AG08395 (cell line): Measurements from ENCODE around the gene TMIGD1.

Source experiments
- DNase-seq: peaks from one replicate; pipeline ENCODE4 v3.0.0; 2012; ENCODE audit warnings: mixed read lengths, low spot score

TMIGD1 gene

GRCh38 chr17:30332057-30332542 lies 1.8 kb downstream of the TMIGD1 start:
- no peak for DNase-seq

GRCh38 chr17:30326809-30327208 lies 7.0 kb downstream of the TMIGD1 start:
- no peak for DNase-seq

- no peak for DNase-seq
Measured at GRCh38 chr17:30324723-30325122, 9.1 kb downstream of the TMIGD1 start.

- DNase-seq = no peak
Measured at GRCh38 chr17:30323895-30324319, 9.9 kb downstream of the TMIGD1 start.

GRCh38 chr17:30323262-30323894 lies 10.5 kb downstream of the TMIGD1 start:
- DNase-seq = no peak

- DNase-seq = no peak
Measured at GRCh38 chr17:30321314-30321713, 12.5 kb downstream of the TMIGD1 start.

GRCh38 chr17:30318155-30318554 lies 15.7 kb downstream of the TMIGD1 start:
- DNase-seq = no peak

- no peak for DNase-seq
Measured at GRCh38 chr17:30316736-30317135, 17.1 kb downstream of the TMIGD1 start.

GRCh38 chr17:30315106-30315505 lies 18.8 kb downstream of the TMIGD1 start:
- DNase-seq = no peak

- no peak for DNase-seq
Measured at GRCh38 chr17:30314474-30314873, 19.4 kb downstream of the TMIGD1 start.

GRCh38 chr17:30312226-30312625 lies 21.6 kb downstream of the TMIGD1 start:
- DNase-seq = no peak

GRCh38 chr17:30310562-30310961 lies 23.3 kb downstream of the TMIGD1 start:
- no peak for DNase-seq

GRCh38 chr17:30309591-30309990 lies 24.3 kb downstream of the TMIGD1 start:
- DNase-seq = peak; percentile 68

GRCh38 chr17:30308406-30308805 lies 25.5 kb downstream of the TMIGD1 start:
- no peak for DNase-seq

GRCh38 chr17:30304778-30305177 lies 29.1 kb downstream of the TMIGD1 start:
- DNase-seq = no peak

- DNase-seq = no peak
Measured at GRCh38 chr17:30302241-30302640, 31.6 kb downstream of the TMIGD1 start.

GRCh38 chr17:30300818-30301217 lies 33.0 kb downstream of the TMIGD1 start:
- no peak for DNase-seq

GRCh38 chr17:30299000-30299399 lies 34.9 kb downstream of the TMIGD1 start:
- DNase-seq = no peak

- no peak for DNase-seq
Measured at GRCh38 chr17:30297715-30298114, 36.1 kb downstream of the TMIGD1 start.

GRCh38 chr17:30296499-30297080 lies 37.3 kb downstream of the TMIGD1 start:
- no peak for DNase-seq

GRCh38 chr17:30292286-30292858 lies 41.5 kb downstream of the TMIGD1 start:
- DNase-seq = no peak

- DNase-seq = peak; percentile 96
Measured at GRCh38 chr17:30291543-30292285, 42.1 kb downstream of the TMIGD1 start, which contains the start of gene BLMH. BLMH (minus strand) TSS chr17:30291944; CDS start chr17:30291819, 125 bp downstream.
